Hepatocyte (in vitro differentiated cells): ENCODE results near the gene LAMA3. TPM values are rescaled to one million over a fixed set of nuclear protein-coding genes. Genes with fewer than 3 reads are reported as not detected.
A peak's percentile ranks its signal among the peaks of the same experiment; 100 is the strongest.

Experiments used
- DNase-seq: peaks from one replicate; pipeline ENCODE4 v3.0.0-alpha.2; 2016; ENCODE audit warnings: low spot score
- H2AFZ ChIP-seq: fragments of 200-600 bp; sonication (generic); 2 replicates; pipeline ENCODE4 v1.6.0; 2016; ENCODE audit warnings: antibody characterized with exemption, mild to moderate bottlenecking
- H3K27ac ChIP-seq: fragments of 200-600 bp; sonication (generic); 2 replicates; pipeline ENCODE4 v1.5.1; 2016; ENCODE audit warnings: mild to moderate bottlenecking
- H3K27me3 ChIP-seq: fragments of 200-600 bp; sonication (generic); 2 replicates; pipeline ENCODE4 v1.6.1; 2016
- H3K36me3 ChIP-seq: fragments of 200-600 bp; sonication (generic); replicated peaks from 2 replicates; pipeline ENCODE4 v1.5.1; 2016; ENCODE audit warnings: low read depth; ENCODE audit not compliant: insufficient read depth
- H3K4me1 ChIP-seq: fragments of 200-600 bp; sonication (generic); 2 replicates; pipeline ENCODE4 v1.5.1; 2016; ENCODE audit warnings: mild to moderate bottlenecking, moderate library complexity; ENCODE audit not compliant: insufficient read depth
- H3K4me2 ChIP-seq: fragments of 200-600 bp; sonication (generic); 2 replicates; pipeline ENCODE4 v1.6.0; 2016
- H3K4me3 ChIP-seq: fragments of 200-600 bp; sonication (generic); 2 replicates; pipeline ENCODE4 v1.5.1; 2016; ENCODE audit warnings: mild to moderate bottlenecking
- H3K79me2 ChIP-seq: fragments of 200-600 bp; sonication (generic); 2 replicates; pipeline ENCODE4 v1.6.0; 2017; ENCODE audit warnings: mild to moderate bottlenecking
- H3K9me2 ChIP-seq: fragments of 200-600 bp; sonication (generic); replicated peaks from 2 replicates; pipeline ENCODE4 v1.6.0; 2017; ENCODE audit warnings: mild to moderate bottlenecking; ENCODE audit not compliant: insufficient read depth
- H3K9me3 ChIP-seq: fragments of 200-600 bp; sonication (generic); 2 replicates; pipeline ENCODE4 v1.5.1; 2016; ENCODE audit warnings: low read depth, mild to moderate bottlenecking
- H4K20me1 ChIP-seq: fragments of 200-600 bp; sonication (generic); 2 replicates; pipeline ENCODE4 v1.6.0; 2016; ENCODE audit warnings: mild to moderate bottlenecking; ENCODE audit not compliant: insufficient read depth, poor library complexity, severe bottlenecking
- CTCF ChIP-seq: fragments of 200-600 bp; sonication (generic); IDR thresholded peaks from 2 replicates; pipeline ENCODE4 v1.5.1; 2016; ENCODE audit warnings: antibody characterized with exemption, mild to moderate bottlenecking; ENCODE audit not compliant: poor library complexity
- EZH2 ChIP-seq: fragments of 200-600 bp; sonication (generic); IDR thresholded peaks from 2 replicates; pipeline ENCODE4 v1.6.1; 2016; ENCODE audit warnings: antibody characterized with exemption, mild to moderate bottlenecking, borderline replicate concordance
- EZH2phosphoT487 ChIP-seq: fragments of 200-600 bp; sonication (generic); IDR thresholded peaks from one replicate; pipeline ENCODE4 v1.6.1; 2018; ENCODE audit warnings: antibody characterized with exemption, mild to moderate bottlenecking, low read depth, moderate library complexity; ENCODE audit not compliant: unreplicated experiment, severe bottlenecking
- WGBS: methylation state at CpG from one replicate; pipeline ENCODE4 v1.1.6; 2016; ENCODE audit warnings: low lambda C conversion rate; ENCODE audit errors: missing lambda C conversion rate; 5-methylcytosine and 5-hydroxymethylcytosine counted together
- polyA plus RNA-seq: library from polyadenylated mRNA; unstranded; fragments of >200 nt; fragmentation: Nextera tagmentation; extraction: Ambion mirVana; gene quantifications from 2 replicates; pipeline ENCODE4 v1.2.1, GENCODE V29; 2016
- total RNA-seq: library from RNA; depleted of rRNA; stranded (reverse); fragments of >200 nt; gene quantifications from 2 replicates; pipeline ENCODE4 v1.2.3, GENCODE V29; 2014

LAMA3 gene
- total and polyA plus RNA-seq, 2 experiments from 2014 or later, result 29.9 to 52.1 TPM

GRCh38 chr18:23684515-23685197 lies 4.6 kb upstream of the LAMA3 start:
- peaks cover 10% of the 10 kb centered on the region for H3K27me3 ChIP-seq
- TF ChIP-seq CTCF (no peak), EZH2phosphoT487 (no peak), EZH2 (no peak)
- H3K4me1 ChIP-seq, result peaks cover 8% of the 10 kb centered on the region
- no peak overlapping the region for H2AFZ ChIP-seq
- H3K4me2 ChIP-seq, result peak overlapping the region; percentile 41
- peak overlapping the region; percentile 42 for H3K27ac ChIP-seq
- no peaks in the 10 kb centered on the region for H3K36me3 ChIP-seq
- H3K9me3 ChIP-seq, result no peaks in the 10 kb centered on the region
- H4K20me1 ChIP-seq, result no peaks in the 10 kb centered on the region
- no peaks in the 10 kb centered on the region for H3K79me2 ChIP-seq
- H3K4me3 ChIP-seq, result no peak overlapping the region
- DNase-seq, result no peak
- 27% methylated on average over 5 of the region's 5 CpGs for WGBS
- no peaks in the 10 kb centered on the region for H3K9me2 ChIP-seq

- DNase-seq, result no peak
- peak overlapping the region; percentile 97 for H3K4me2 ChIP-seq
- H3K4me1 ChIP-seq, result peaks cover 5% of the 10 kb centered on the region
- peaks cover 20% of the 10 kb centered on the region for H3K79me2 ChIP-seq
- H3K27ac ChIP-seq, result peak overlapping the region; percentile 67
- WGBS, result 72% methylated on average over 5 of the region's 5 CpGs
- H2AFZ ChIP-seq, result peak overlapping the region; percentile 75
- H3K27me3 ChIP-seq, result peaks cover 10% of the 10 kb centered on the region
- no peaks in the 10 kb centered on the region for H3K36me3 ChIP-seq
- H4K20me1 ChIP-seq, result no peaks in the 10 kb centered on the region
- H3K9me3 ChIP-seq, result no peaks in the 10 kb centered on the region
- no peak for TF ChIP-seq EZH2
- no peak for TF ChIP-seq EZH2phosphoT487
- TF ChIP-seq CTCF, result no peak
- H3K9me2 ChIP-seq, result no peaks in the 10 kb centered on the region
- H3K4me3 ChIP-seq, result peak overlapping the region; percentile 43
Observed at GRCh38 chr18:23688528-23688927, 725 bp upstream of the LAMA3 start.

GRCh38 chr18:23689616-23690504 lies 607 bp downstream of the LAMA3 start:
- 4% methylated on average over 77 of the region's 85 CpGs for WGBS
- Histone ChIP-seq H2AFZ (peak overlapping the region; percentile 75), H3K9me3 (no peaks in the 10 kb centered on the region), H3K27ac (peak overlapping the region; percentile 67), H3K4me3 (peak overlapping the region; percentile 43), H4K20me1 (no peaks in the 10 kb centered on the region), H3K4me2 (peak overlapping the region; percentile 97), H3K27me3 (peaks cover 10% of the 10 kb centered on the region), H3K9me2 (no peaks in the 10 kb centered on the region), H3K79me2 (peaks cover 20% of the 10 kb centered on the region), H3K4me1 (peaks cover 6% of the 10 kb centered on the region), H3K36me3 (no peaks in the 10 kb centered on the region)
- DNase-seq, result peak; percentile 48
- TF ChIP-seq CTCF, result no peak
- TF ChIP-seq EZH2, result peak; percentile 60
- no peak for TF ChIP-seq EZH2phosphoT487
